ENCODE results near the gene GPRC5B. TPM values are rescaled to one million over a fixed set of nuclear protein-coding genes. Genes with fewer than 3 reads are reported as not detected.

The GPRC5B gene
- polyA plus RNA-seq, 1 donor: 88.7 TPM

DNA sequence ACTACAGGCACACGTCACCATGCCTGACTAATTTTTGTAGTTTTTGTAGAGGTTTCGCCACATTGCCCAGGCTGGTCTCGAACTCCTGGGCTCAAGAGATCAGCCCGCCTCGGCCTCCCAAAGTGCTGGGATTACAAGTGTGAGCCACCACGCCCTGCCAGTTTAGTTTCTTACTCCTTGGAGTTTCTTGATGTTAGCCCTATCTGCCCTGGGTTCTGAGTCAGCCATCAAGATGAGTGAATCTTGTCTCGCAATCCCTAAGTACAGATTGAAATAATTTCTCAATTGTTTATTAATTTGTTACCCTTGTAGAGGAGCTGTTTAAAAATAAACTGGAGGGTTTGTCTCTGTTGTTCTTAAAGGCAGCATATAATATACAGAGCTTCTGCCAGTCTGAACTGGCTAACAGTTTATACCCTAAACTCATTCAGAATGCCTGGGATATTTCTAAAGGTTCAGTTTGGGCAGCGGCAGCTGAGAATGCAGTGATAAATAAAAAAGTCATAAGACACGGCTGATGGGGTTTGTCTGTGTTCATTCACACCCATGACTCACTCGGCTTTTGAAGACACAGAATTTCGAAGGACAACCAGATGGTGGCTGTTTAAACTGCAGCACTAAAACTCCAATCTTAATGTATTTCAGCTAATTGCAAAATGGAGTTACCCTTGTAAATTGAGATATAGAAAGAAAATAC is 39.6 kb downstream of the GPRC5B start:
- DNase-seq (ENCODE audit: low read depth): no peak

- no peak for DNase-seq (ENCODE audit: low read depth)
These were observed 41.3 kb downstream of the GPRC5B start for GRCh38 chr16:19843371-19843770.

DNA sequence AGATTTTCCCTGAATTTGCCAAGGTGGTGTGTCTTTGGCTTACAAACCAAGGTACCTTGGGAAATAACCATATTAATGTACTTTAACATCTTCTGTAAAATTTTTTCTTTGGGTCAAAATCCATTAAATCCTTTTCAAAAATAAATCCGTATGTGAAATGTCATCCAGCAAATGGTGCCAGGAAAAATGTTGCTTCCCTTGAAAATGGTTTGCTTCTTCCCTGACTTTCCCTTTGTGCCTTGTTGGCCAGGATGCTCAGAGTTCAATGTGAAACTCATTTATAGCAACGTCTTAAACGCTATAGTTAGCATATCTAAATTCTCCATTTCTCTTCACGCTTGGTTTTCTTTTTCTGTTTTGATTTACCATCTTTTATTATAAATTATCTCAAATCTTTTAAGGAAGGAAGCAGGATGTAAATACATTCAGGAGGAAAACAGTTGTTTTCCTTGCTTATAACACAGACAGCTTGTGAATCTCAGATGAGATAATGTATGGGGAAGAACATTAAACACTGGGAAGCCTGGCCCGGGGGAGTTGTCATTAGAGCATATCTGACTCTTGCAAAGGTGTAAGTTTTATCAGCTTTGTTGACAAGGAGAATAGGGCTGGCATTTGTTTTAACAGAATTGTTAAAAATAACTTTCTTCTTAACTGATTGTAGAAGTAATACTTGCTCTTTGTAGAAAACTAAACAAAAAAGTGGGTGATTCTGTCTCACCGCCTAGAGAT is 42.1 kb downstream of the GPRC5B start:
- no peak for DNase-seq (ENCODE audit: low read depth)

GRCh38 chr16:19841184-19841583 is 43.5 kb downstream of the GPRC5B start:
- no peak for DNase-seq (ENCODE audit: low read depth)

- no peak for DNase-seq (ENCODE audit: low read depth)
These were observed 44.0 kb downstream of the GPRC5B start for GRCh38 chr16:19840524-19841110.

DNA sequence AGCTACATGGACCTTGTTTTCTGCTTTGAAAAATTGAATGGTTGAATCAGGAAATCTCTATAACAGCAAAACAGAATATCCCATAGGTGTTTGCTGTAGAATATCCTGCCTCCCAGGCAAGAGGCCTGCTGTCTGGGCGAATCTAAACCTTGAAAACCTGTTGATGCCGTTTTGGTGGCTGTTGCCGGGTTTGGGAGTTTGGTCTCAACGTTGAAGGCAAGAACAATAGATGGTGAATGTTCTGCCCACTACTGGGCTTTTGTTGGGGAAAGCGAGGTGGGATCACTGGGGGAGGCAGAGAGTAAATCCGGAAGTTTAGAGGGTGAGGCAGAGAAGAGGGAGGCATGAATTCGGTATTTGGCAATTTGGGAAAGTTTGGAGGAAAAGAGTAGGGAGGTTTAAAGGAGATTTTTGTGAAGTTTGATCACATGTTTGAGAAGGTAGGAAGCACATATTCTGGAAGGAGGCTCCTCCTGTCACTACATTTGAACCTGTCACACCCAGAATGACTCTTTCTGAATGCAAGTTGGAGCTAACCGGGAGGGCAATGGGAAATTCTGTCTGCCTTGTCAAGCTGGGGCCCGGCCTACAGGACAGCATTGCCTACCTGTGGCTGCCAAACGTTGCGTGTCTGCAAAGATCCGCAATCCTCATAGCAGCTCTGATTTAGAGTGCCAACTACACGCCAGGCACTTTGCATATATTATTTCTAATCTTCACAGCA is 46.5 kb downstream of the GPRC5B start:
- DNase-seq (ENCODE audit: low read depth): no peak

- no peak for DNase-seq (ENCODE audit: low read depth)
These were observed 47.2 kb downstream of the GPRC5B start for GRCh38 chr16:19837331-19837980.

- DNase-seq (ENCODE audit: low read depth): no peak
These were observed 48.7 kb downstream of the GPRC5B start for GRCh38 chr16:19835968-19836421.

- DNase-seq (ENCODE audit: low read depth): no peak
These were observed 49.5 kb downstream of the GPRC5B start for GRCh38 chr16:19835196-19835595.

DNA sequence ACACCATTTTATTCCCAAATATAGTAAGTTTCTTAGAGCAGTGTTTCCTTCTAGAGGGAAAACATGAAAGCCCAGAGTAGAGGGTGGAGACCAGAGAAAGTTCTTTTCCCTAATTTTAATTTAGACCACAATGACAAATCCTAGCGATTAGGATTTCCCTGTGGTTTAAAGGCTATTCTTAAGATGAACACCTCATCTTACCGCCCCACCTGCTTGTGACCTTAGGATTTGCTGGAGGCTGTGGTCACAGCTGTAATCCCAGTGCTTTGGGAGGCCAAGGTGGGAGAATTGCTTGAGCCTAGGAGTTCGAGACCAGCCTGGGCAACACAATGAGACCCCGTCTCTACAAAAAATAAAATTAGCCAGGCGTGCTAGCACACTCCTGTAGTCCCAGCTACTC is 51.1 kb downstream of the GPRC5B start:
- no peak for DNase-seq (ENCODE audit: low read depth)

DNA sequence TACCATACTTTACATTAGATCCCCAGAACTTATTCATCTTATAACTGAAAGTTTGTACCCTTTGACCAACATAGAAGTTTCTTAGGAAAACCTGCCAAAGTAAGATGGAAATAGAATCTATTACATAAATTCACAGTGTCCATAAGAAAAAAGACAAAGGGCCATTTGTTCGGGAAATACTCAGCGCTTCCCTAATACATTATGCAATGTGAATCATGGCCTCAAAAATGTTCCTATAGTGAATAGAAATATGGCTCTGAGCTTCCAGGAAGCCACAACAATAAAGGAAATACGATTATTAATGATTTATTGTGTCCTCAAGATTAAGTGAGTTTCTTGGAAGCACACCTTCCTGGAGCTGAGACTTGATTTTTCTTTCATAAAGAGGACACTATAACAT is 51.5 kb downstream of the GPRC5B start:
- DNase-seq (ENCODE audit: low read depth): no peak

- no peak for DNase-seq (ENCODE audit: low read depth)
These were observed 53.0 kb downstream of the GPRC5B start for GRCh38 chr16:19831678-19832077.

GRCh38 chr16:19830902-19831560 is 53.6 kb downstream of the GPRC5B start:
- no peak for DNase-seq (ENCODE audit: low read depth)

- no peak for DNase-seq (ENCODE audit: low read depth)
These were observed 54.6 kb downstream of the GPRC5B start for GRCh38 chr16:19829844-19830692.

DNA sequence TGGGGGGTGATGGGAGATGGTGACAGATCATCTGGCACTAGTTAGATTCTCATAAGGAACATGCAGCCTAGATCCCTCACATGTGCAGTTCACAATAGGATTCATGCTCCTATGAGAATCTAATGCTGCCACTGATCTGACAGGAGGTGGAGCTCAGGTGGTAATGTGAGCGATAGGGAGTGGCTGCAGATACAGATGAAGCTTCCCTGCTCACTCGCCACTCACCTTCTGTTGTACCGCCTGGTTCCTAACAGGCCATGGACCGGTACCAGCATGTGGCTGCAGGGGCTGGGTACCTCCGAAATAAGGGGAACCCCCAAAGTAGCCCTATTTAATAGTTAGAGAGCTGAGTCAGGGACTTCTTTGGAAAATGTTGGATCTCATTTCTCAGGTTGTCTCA is 60.4 kb downstream of the GPRC5B start:
- no peak for DNase-seq (ENCODE audit: low read depth)

DNA sequence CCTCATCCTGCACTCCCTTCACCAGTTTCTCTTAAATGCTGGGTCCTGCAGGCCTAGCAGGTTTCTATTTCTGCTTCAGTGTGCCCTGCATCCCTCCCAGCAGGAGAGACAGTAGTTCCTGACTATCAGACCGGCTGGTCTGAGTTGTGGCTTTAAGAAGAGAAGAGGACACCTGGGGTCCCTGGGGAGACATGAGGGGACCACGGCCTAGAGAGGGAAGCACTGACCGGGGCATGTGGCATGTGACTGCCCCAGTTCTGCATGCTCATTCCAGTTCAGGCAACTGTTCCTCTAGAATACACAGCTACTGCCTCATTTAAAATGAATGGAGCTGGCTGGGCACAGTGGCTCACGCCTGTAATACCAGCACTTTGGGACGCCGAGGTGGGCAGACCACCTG is 61.3 kb downstream of the GPRC5B start:
- no peak for DNase-seq (ENCODE audit: low read depth)

GRCh38 chr16:19822533-19822932 is 62.1 kb downstream of the GPRC5B start:
- no peak for DNase-seq (ENCODE audit: low read depth)

- no peak for DNase-seq (ENCODE audit: low read depth)
These were observed 66.8 kb downstream of the GPRC5B start for GRCh38 chr16:19817875-19818274.

DNA sequence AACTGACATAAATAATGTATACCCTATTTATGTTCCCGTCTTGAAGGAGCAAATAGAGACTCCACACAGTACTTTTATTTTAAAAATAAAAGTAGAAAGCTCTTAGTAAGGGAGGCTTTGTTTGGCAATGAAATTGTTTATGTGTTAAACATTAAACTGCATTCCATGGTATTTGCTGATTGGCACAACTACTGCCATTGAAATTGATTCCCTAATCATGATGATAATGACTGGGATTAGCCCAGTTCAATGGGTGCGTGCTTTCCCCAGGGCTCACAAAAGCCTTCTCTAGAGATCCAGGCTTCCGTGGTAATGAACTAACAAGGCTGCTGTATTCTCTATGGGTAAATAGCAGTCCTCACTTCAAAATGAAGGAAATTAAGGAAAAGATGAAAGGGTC is 67.5 kb downstream of the GPRC5B start:
- no peak for DNase-seq (ENCODE audit: low read depth)

DNA sequence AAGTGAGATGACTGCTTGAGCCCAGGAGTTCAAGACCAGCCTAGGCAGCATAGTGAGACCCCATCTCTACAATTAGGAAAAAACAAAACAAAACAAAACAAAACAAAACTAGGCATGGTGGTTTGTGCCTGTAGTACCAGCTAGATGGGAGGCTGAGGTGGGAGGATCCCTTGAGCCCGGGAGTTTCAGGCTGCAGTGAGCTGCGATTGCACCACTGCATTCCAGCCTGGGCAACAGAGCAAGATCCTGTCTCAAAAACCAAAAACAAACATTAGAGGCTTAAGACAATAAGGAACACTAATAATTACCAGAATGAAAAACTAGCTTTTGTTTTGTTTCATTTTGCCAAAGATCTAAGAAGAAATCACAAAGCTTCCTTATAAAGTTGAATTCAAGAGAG is 69.2 kb downstream of the GPRC5B start:
- no peak for DNase-seq (ENCODE audit: low read depth)
